HEK293 (cell line): ENCODE data around the gene FMNL1.

Experiments used
- CTCF ChIA-PET: fragments of 350-600 bp; formaldehyde crosslinking; extraction: SDS; loops from one replicate; lab custom pipeline; 2021; ENCODE audit warnings: antibody characterized with exemption; lab: Yijun Ruan, JAX
- POLR2A ChIA-PET: fragments of 300-600 bp; formaldehyde crosslinking; extraction: SDS; loops from one replicate; lab custom pipeline; 2020; ENCODE audit warnings: antibody characterized with exemption, inconsistent platforms; lab: Yijun Ruan, JAX
- H3K27ac ChIP-seq: fragments of 200-500 bp; sonication (Bioruptor generic); 2 replicates; pipeline ENCODE4 v1.5.1; 2014; ENCODE audit warnings: low read depth, low read length, control low read depth, inconsistent platforms; ENCODE audit errors: extremely low read depth
- H3K36me3 ChIP-seq, 2 experiments: fragments of 200-500 bp in 1 of 2; sonication (Bioruptor generic) in 1 of 2; 1 replicate in 1 of 2; 2 replicates in 1 of 2; pipeline ENCODE4 v1.5.1; 2014 to 2017; ENCODE audit warnings: inconsistent platforms in 2 of 2, low read length in 2 of 2; ENCODE audit not compliant: control insufficient read depth in 2 of 2, insufficient read depth in 1 of 2
- H3K4me1 ChIP-seq: fragments of 200-500 bp; sonication (Bioruptor generic); 2 replicates; pipeline ENCODE4 v1.5.1; 2014; ENCODE audit warnings: mild to moderate bottlenecking, low read length, inconsistent platforms; ENCODE audit not compliant: control insufficient read depth, insufficient read depth
- H3K4me3 ChIP-seq: 2 replicates; pipeline ENCODE4 v1.5.1; 2011; ENCODE audit warnings: low read depth, mild to moderate bottlenecking, control low read depth, low read length, moderate library complexity
- H3K9me3 ChIP-seq: fragments of 200-500 bp; sonication (Bioruptor generic); 2 replicates; pipeline ENCODE4 v1.5.1; 2014; ENCODE audit warnings: low read depth, low read length, inconsistent platforms; ENCODE audit not compliant: control insufficient read depth, insufficient read depth
- HOXC10 ChIP-seq: sonication (generic); formaldehyde crosslinking; IDR thresholded peaks from 2 replicates; pipeline ENCODE4 v1.8.1; 2023; ENCODE audit warnings: mild to moderate bottlenecking, missing genetic modification reagents
- KLF16 ChIP-seq: fragments of 450-650 bp; formaldehyde crosslinking; IDR thresholded peaks from 2 replicates; pipeline ENCODE4 v1.5.1; 2017; ENCODE audit warnings: missing biosample characterization, missing genetic modification characterization
- MYNN ChIP-seq: fragments of 450-650 bp; formaldehyde crosslinking; IDR thresholded peaks from 2 replicates; pipeline ENCODE4 v1.5.1; 2016; ENCODE audit warnings: missing biosample characterization, missing genetic modification characterization, borderline replicate concordance
- ZBTB48 ChIP-seq: fragments of 450-650 bp; formaldehyde crosslinking; IDR thresholded peaks from 2 replicates; pipeline ENCODE4 v1.5.1; 2016; ENCODE audit warnings: missing biosample characterization, missing genetic modification characterization
- ZIC2 ChIP-seq: fragments of 450-650 bp; formaldehyde crosslinking; IDR thresholded peaks from 2 replicates; pipeline ENCODE4 v1.5.1; 2016; ENCODE audit warnings: missing biosample characterization, missing genetic modification characterization
- ZNF114 ChIP-seq: fragments of 450-650 bp; formaldehyde crosslinking; IDR thresholded peaks from 2 replicates; pipeline ENCODE4 v1.5.0; 2017; ENCODE audit warnings: missing biosample characterization, missing genetic modification characterization
- ZNF23 ChIP-seq: fragments of 450-650 bp; formaldehyde crosslinking; IDR thresholded peaks from 2 replicates; pipeline ENCODE4 v1.5.1; 2016; ENCODE audit warnings: missing biosample characterization, missing genetic modification characterization, borderline replicate concordance
- ZNF266 ChIP-seq: fragments of 450-650 bp; formaldehyde crosslinking; IDR thresholded peaks from 2 replicates; pipeline ENCODE4 v1.5.1; 2016; ENCODE audit warnings: missing biosample characterization, missing genetic modification characterization, low read depth
- ZNF37A ChIP-seq: fragments of 450-650 bp; IDR thresholded peaks from 2 replicates; pipeline ENCODE4 v1.5.1; 2018; ENCODE audit warnings: missing biosample characterization, missing genetic modification characterization
- ZNF433 ChIP-seq: fragments of 450-650 bp; formaldehyde crosslinking; IDR thresholded peaks from 2 replicates; pipeline ENCODE4 v1.5.1; 2016; ENCODE audit warnings: missing biosample characterization, missing genetic modification characterization, low read depth
- ZNF473 ChIP-seq: fragments of 450-650 bp; formaldehyde crosslinking; IDR thresholded peaks from 2 replicates; pipeline ENCODE4 v1.5.1; 2017; ENCODE audit warnings: missing biosample characterization, missing genetic modification characterization
- ZNF521 ChIP-seq: fragments of 450-650 bp; formaldehyde crosslinking; IDR thresholded peaks from 2 replicates; pipeline ENCODE4 v1.5.1; 2017; ENCODE audit warnings: missing biosample characterization, mild to moderate bottlenecking, missing genetic modification characterization
- ZNF555 ChIP-seq: fragments of 450-650 bp; formaldehyde crosslinking; conservative IDR thresholded peaks from 2 replicates; pipeline ENCODE4 v1.5.1; 2017; ENCODE audit warnings: missing biosample characterization, mild to moderate bottlenecking, missing genetic modification characterization, inconsistent platforms
- ZNF600 ChIP-seq: fragments of 450-650 bp; formaldehyde crosslinking; IDR thresholded peaks from 2 replicates; pipeline ENCODE4 v1.5.1; 2016; ENCODE audit warnings: missing biosample characterization, missing genetic modification characterization
- ZNF610 ChIP-seq: fragments of 450-650 bp; formaldehyde crosslinking; IDR thresholded peaks from 2 replicates; pipeline ENCODE4 v1.5.1; 2016; ENCODE audit warnings: missing biosample characterization, missing genetic modification characterization, borderline replicate concordance
- ZNF623 ChIP-seq: fragments of 450-650 bp; formaldehyde crosslinking; IDR thresholded peaks from 2 replicates; pipeline ENCODE4 v1.5.1; 2016; ENCODE audit warnings: missing biosample characterization, missing genetic modification characterization
- TF ChIP-seq, protein P1 (sequence below): fragments of 450-650 bp; formaldehyde crosslinking; IDR thresholded peaks from 2 replicates; pipeline ENCODE4; 2016; ENCODE audit warnings: missing biosample characterization, missing genetic modification characterization
- TF ChIP-seq, protein P2 (sequence below): fragments of 450-650 bp; formaldehyde crosslinking; IDR thresholded peaks from 2 replicates; pipeline ENCODE4 v1.5.1; 2016; ENCODE audit warnings: missing biosample characterization, missing genetic modification characterization
- TF ChIP-seq, protein P3 (sequence below): fragments of 450-650 bp; formaldehyde crosslinking; conservative IDR thresholded peaks from 2 replicates; pipeline ENCODE4 v1.5.1; 2016; ENCODE audit warnings: low read depth, missing biosample characterization, missing genetic modification characterization
- TF ChIP-seq, protein P4 (sequence below): fragments of 450-650 bp; formaldehyde crosslinking; IDR thresholded peaks from 2 replicates; pipeline ENCODE4 v1.5.1; 2016; ENCODE audit warnings: missing biosample characterization, missing genetic modification characterization
- TF ChIP-seq, protein P5 (sequence below): fragments of 450-650 bp; formaldehyde crosslinking; optimal IDR thresholded peaks from 2 replicates; pipeline ENCODE3; 2016; ENCODE audit warnings: missing biosample characterization, mild to moderate bottlenecking, missing genetic modification characterization

The FMNL1 gene

DNA sequence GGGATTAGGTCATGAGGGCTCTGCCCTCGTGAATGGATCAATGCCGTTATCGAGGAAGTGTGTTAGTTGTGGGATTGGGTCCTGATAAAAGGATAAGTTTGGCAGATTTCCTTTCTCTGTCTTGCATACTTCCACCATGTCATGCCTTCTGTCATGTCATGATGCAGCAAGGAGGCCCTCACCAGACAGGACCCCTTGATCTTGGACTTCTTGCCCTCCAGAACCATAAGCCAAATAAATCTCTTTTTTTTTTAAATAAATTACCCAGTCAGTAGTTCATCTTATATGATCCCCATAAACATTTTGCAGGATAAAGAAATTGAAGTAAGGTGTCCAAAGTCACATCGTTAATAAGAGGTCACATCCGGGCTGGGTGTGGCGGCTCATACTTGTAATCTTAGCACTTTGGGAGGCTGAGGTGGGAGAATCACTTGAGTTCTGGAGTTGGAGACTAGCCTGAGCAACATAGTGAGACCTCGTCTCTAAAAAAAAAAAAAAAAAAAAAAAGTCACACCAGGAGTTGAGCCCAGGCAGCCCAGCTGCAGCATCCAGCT is 34.8 kb upstream of the FMNL1 start (continued):
- TF ChIP-seq KLF16 (tag by site-specific recombination): no peak
- TF ChIP-seq, protein P1, sequence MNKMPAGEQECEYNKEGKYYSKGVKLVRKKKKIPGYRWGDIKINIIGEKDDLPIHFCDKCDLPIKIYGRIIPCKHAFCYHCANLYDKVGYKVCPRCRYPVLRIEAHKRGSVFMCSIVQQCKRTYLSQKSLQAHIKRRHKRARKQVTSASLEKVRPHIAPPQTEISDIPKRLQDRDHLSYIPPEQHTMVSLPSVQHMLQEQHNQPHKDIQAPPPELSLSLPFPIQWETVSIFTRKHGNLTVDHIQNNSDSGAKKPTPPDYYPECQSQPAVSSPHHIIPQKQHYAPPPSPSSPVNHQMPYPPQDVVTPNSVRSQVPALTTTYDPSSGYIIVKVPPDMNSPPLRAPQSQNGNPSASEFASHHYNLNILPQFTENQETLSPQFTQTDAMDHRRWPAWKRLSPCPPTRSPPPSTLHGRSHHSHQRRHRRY: no peak

DNA sequence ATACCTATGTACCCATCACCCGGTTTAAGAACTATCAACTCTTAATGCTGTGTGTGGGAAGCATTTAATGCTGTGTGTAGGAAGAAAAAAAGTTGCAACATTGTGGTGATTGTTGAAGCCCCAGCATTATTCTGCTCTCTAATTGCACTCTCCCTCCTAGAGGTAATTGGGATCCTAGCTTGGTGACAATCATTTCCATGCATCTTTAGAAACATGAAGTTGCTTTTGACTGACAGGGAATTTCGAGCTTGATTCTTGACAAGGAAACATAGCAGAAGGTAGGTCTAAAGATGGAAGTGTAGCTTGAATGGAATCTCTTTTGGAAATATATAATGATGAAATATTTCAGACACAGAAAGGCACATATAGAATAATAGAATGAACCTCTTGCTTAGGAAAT is 32.7 kb upstream of the FMNL1 start:
- Histone ChIP-seq H3K4me3 (no peak overlapping the region), H3K36me3 (no peaks in the 10 kb centered on the region), H3K9me3 (no peaks in the 10 kb centered on the region), H3K4me1 (no peaks in the 10 kb centered on the region), H3K27ac (no peak overlapping the region)
- ChIA-PET CTCF (interaction anchor here (0.5 to 2.7 kb wide), 5 partner anchors 9 to 54 kb away, joined by 3 to 18 read pairs (median 3); partner anchors contain the start of gene ACBD4), POLR2A (interaction anchor here (0.6 to 2.0 kb wide), 3 partner anchors 18 to 40 kb away, joined by 3 to 5 read pairs (median 3); partner anchors contain the start of gene HEXIM1)
- TF ChIP-seq, protein P1: no peak
- TF ChIP-seq HOXC10 (CRISPR knock-in tag): no peak
- no peak for TF ChIP-seq ZNF555
- no peak for TF ChIP-seq ZNF610 (tag by site-specific recombination)
- TF ChIP-seq, protein P2, sequence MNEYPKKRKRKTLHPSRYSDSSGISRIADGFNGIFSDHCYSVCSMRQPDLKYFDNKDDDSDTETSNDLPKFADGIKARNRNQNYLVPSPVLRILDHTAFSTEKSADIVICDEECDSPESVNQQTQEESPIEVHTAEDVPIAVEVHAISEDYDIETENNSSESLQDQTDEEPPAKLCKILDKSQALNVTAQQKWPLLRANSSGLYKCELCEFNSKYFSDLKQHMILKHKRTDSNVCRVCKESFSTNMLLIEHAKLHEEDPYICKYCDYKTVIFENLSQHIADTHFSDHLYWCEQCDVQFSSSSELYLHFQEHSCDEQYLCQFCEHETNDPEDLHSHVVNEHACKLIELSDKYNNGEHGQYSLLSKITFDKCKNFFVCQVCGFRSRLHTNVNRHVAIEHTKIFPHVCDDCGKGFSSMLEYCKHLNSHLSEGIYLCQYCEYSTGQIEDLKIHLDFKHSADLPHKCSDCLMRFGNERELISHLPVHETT: no peak
- TF ChIP-seq MYNN (tag by site-specific recombination): no peak
- TF ChIP-seq ZNF37A (tag by site-specific recombination): no peak
- no peak for TF ChIP-seq ZNF600
- no peak for TF ChIP-seq ZNF23 (tag by site-specific recombination)
- TF ChIP-seq, protein P3, sequence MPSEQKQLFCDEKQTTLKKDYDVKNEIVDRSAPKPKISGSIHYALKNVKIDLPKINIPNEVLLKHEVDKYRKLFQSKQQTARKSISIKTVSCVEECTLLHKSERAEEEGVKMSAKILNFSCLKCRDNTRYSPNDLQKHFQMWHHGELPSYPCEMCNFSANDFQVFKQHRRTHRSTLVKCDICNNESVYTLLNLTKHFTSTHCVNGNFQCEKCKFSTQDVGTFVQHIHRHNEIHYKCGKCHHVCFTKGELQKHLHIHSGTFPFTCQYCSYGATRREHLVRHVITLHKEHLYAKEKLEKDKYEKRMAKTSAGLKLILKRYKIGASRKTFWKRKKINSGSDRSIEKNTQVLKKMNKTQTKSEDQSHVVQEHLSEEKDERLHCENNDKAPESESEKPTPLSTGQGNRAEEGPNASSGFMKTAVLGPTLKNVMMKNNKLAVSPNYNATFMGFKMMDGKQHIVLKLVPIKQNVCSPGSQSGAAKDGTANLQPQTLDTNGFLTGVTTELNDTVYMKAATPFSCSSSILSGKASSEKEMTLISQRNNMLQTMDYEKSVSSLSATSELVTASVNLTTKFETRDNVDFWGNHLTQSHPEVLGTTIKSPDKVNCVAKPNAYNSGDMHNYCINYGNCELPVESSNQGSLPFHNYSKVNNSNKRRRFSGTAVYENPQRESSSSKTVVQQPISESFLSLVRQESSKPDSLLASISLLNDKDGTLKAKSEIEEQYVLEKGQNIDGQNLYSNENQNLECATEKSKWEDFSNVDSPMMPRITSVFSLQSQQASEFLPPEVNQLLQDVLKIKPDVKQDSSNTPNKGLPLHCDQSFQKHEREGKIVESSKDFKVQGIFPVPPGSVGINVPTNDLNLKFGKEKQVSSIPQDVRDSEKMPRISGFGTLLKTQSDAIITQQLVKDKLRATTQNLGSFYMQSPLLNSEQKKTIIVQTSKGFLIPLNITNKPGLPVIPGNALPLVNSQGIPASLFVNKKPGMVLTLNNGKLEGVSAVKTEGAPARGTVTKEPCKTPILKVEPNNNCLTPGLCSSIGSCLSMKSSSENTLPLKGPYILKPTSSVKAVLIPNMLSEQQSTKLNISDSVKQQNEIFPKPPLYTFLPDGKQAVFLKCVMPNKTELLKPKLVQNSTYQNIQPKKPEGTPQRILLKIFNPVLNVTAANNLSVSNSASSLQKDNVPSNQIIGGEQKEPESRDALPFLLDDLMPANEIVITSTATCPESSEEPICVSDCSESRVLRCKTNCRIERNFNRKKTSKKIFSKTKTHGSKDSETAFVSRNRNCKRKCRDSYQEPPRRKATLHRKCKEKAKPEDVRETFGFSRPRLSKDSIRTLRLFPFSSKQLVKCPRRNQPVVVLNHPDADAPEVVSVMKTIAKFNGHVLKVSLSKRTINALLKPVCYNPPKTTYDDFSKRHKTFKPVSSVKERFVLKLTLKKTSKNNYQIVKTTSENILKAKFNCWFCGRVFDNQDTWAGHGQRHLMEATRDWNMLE (tag by site-specific recombination): no peak
- no peak for TF ChIP-seq ZNF521 (tag by site-specific recombination)
- TF ChIP-seq ZNF433: no peak
- no peak for TF ChIP-seq ZNF473 (tag by site-specific recombination)
- TF ChIP-seq ZNF114 (tag by site-specific recombination): no peak
- TF ChIP-seq, protein P4, sequence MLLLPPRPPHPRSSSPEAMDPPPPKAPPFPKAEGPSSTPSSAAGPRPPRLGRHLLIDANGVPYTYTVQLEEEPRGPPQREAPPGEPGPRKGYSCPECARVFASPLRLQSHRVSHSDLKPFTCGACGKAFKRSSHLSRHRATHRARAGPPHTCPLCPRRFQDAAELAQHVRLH: no peak
- TF ChIP-seq ZBTB48 (tag by site-specific recombination): no peak
- TF ChIP-seq ZNF266 (tag by site-specific recombination): no peak
- TF ChIP-seq ZNF623 (tag by site-specific recombination): no peak
- TF ChIP-seq, protein P5, sequence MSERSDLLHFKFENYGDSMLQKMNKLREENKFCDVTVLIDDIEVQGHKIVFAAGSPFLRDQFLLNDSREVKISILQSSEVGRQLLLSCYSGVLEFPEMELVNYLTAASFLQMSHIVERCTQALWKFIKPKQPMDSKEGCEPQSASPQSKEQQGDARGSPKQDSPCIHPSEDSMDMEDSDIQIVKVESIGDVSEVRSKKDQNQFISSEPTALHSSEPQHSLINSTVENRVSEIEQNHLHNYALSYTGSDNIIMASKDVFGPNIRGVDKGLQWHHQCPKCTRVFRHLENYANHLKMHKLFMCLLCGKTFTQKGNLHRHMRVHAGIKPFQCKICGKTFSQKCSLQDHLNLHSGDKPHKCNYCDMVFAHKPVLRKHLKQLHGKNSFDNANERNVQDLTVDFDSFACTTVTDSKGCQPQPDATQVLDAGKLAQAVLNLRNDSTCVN (tag by site-specific recombination): no peak
- TF ChIP-seq ZIC2 (tag by site-specific recombination): no peak
